Osteoblast (primary cell): ENCODE measurements around the gene BGN. TPM values are rescaled to one million over a fixed set of nuclear protein-coding genes. Genes with fewer than 3 reads are reported as not detected.

Experiments
- DNase-seq: peaks from one replicate; pipeline ENCODE4 v3.0.0; 2011; ENCODE audit warnings: low spot score, mixed read lengths; ENCODE audit not compliant: insufficient read length; ENCODE audit errors: missing footprints
- H2AFZ ChIP-seq: 2 replicates; pipeline ENCODE4 v1.6.0; 2011; ENCODE audit warnings: mild to moderate bottlenecking, low read length
- H3K27ac ChIP-seq: 2 replicates; pipeline ENCODE4 v1.5.1; 2011; ENCODE audit warnings: mild to moderate bottlenecking, low read depth, low read length, moderate library complexity
- H3K27me3 ChIP-seq: 2 replicates; pipeline ENCODE4 v1.6.0; 2012; ENCODE audit warnings: mild to moderate bottlenecking, control low read depth, inconsistent platforms, low read length, moderate library complexity; ENCODE audit not compliant: insufficient read depth
- H3K36me3 ChIP-seq: 2 replicates; pipeline ENCODE4 v1.5.1; 2011; ENCODE audit warnings: mild to moderate bottlenecking, low read length, control low read depth, moderate library complexity; ENCODE audit not compliant: insufficient read depth
- H3K4me1 ChIP-seq: 2 replicates; pipeline ENCODE4 v1.5.1; 2011; ENCODE audit warnings: mild to moderate bottlenecking, low read length, control low read depth, moderate library complexity; ENCODE audit not compliant: insufficient read depth
- H3K4me2 ChIP-seq: 2 replicates; pipeline ENCODE4 v1.6.0; 2011; ENCODE audit warnings: mild to moderate bottlenecking, low read length; ENCODE audit not compliant: insufficient read depth
- H3K4me3 ChIP-seq: fragments of 200-600 bp; sonication (generic); 3 replicates; pipeline ENCODE4 v1.5.1; 2012; ENCODE audit warnings: mild to moderate bottlenecking, low read length, inconsistent platforms; ENCODE audit not compliant: insufficient read depth
- H3K79me2 ChIP-seq: 2 replicates; pipeline ENCODE4 v1.6.0; 2012; ENCODE audit warnings: mild to moderate bottlenecking, low read length, control low read depth, inconsistent platforms; ENCODE audit not compliant: insufficient read depth
- H3K9me3 ChIP-seq: 2 replicates; pipeline ENCODE4 v1.5.1; 2011; ENCODE audit warnings: low read depth, low read length, control low read depth
- H4K20me1 ChIP-seq: 2 replicates; pipeline ENCODE4 v1.6.0; 2012; ENCODE audit warnings: mild to moderate bottlenecking, low read length, control low read depth; ENCODE audit not compliant: insufficient read depth
- CTCF ChIP-seq: IDR thresholded peaks from 2 replicates; pipeline ENCODE4 v1.5.1; 2011; ENCODE audit warnings: mild to moderate bottlenecking, low read depth, low read length, moderate library complexity; ENCODE audit errors: extremely low read depth
- total RNA-seq: library from RNA; depleted of rRNA; stranded (reverse); fragments of >200 nt; gene quantifications from 2 replicates; pipeline ENCODE4 v1.2.3, GENCODE V29; 2012

BGN gene
- total RNA-seq, 1 donor: 139 TPM

GRCh38 chrX:153509592-153509991, 14.8 kb downstream of the BGN start:
- DNase-seq: no peak

GRCh38 chrX:153510383-153510782, 15.6 kb downstream of the BGN start:
- Histone ChIP-seq H3K79me2 (no peaks in the 10 kb centered on the region), H3K36me3 (peaks cover 28% of the 10 kb centered on the region), H3K4me3 (no peak overlapping the region), H2AFZ (no peak overlapping the region), H3K27me3 (no peaks in the 10 kb centered on the region), H4K20me1 (peaks cover 42% of the 10 kb centered on the region), H3K4me2 (no peak overlapping the region), H3K9me3 (no peaks in the 10 kb centered on the region), H3K27ac (no peak overlapping the region), H3K4me1 (no peaks in the 10 kb centered on the region)
- no peak for DNase-seq
- no peak for TF ChIP-seq CTCF

More at GRCh38 chrX:153509592-153509991, 14.8 kb downstream of the BGN start:
- Histone ChIP-seq H4K20me1 (peaks cover 48% of the 10 kb centered on the region), H3K9me3 (no peaks in the 10 kb centered on the region), H3K27me3 (no peaks in the 10 kb centered on the region), H2AFZ (no peak overlapping the region), H3K4me2 (no peak overlapping the region), H3K27ac (no peak overlapping the region), H3K79me2 (no peaks in the 10 kb centered on the region), H3K4me1 (no peaks in the 10 kb centered on the region), H3K4me3 (no peak overlapping the region), H3K36me3 (peaks cover 31% of the 10 kb centered on the region)
- no peak for TF ChIP-seq CTCF

- Histone ChIP-seq H3K27ac (no peak overlapping the region), H3K27me3 (peaks cover 12% of the 10 kb centered on the region), H3K36me3 (peaks cover 16% of the 10 kb centered on the region), H3K4me2 (no peak overlapping the region), H4K20me1 (peaks cover 31% of the 10 kb centered on the region), H2AFZ (no peak overlapping the region), H3K4me1 (no peaks in the 10 kb centered on the region), H3K9me3 (no peaks in the 10 kb centered on the region), H3K4me3 (no peak overlapping the region), H3K79me2 (no peaks in the 10 kb centered on the region)
- DNase-seq: peak; percentile 94
- no peak for TF ChIP-seq CTCF
These were observed 17.2 kb downstream of the BGN start for GRCh38 chrX:153511784-153512500.

- no peak overlapping the region for H3K27ac ChIP-seq
- no peaks in the 10 kb centered on the region for H3K4me1 ChIP-seq
- peaks cover 26% of the 10 kb centered on the region for H4K20me1 ChIP-seq
- TF ChIP-seq CTCF: no peak
- H3K36me3 ChIP-seq: peaks cover 10% of the 10 kb centered on the region
- H3K4me3 ChIP-seq: no peak overlapping the region
- H3K27me3 ChIP-seq: peaks cover 14% of the 10 kb centered on the region
- no peak overlapping the region for H2AFZ ChIP-seq
- no peaks in the 10 kb centered on the region for H3K79me2 ChIP-seq
- DNase-seq: no peak
- H3K9me3 ChIP-seq: no peaks in the 10 kb centered on the region
- H3K4me2 ChIP-seq: no peak overlapping the region
These were observed 17.7 kb downstream of the BGN start for GRCh38 chrX:153512501-153512893.
